ENCODE measurements around the gene SLC6A7. TPM values are rescaled to one million over a fixed set of nuclear protein-coding genes. Genes with fewer than 3 reads are reported as not detected.

Gene SLC6A7
- total RNA-seq, 2 donors from 2014 or later: not detected

GRCh38 chr5:150158170-150158949, 31.5 kb upstream of the SLC6A7 start:
- no peak for TF ChIP-seq CTCF (conservative IDR thresholded peaks at IDR 0.05)
- Mint-ChIP-seq H3K4me3 (no peak overlapping the region), H3K27me3 (ENCODE audit: insufficient read depth) (peaks cover 30% of the 10 kb centered on the region), H3K27ac (no peak overlapping the region), H3K9me3 (no peaks in the 10 kb centered on the region), H3K4me1 (peaks cover 30% of the 10 kb centered on the region), H3K36me3 (ENCODE audit: low read depth) (no peaks in the 10 kb centered on the region)
- Histone ChIP-seq H3K9me3 (ENCODE audit: control insufficient read depth, low read length) (no peaks in the 10 kb centered on the region), H3K36me3 (ENCODE audit: control insufficient read depth, insufficient read depth, low read length) (no peaks in the 10 kb centered on the region), H3K4me1 (ENCODE audit: control insufficient read depth, insufficient read depth, low read length) (peaks cover 5% of the 10 kb centered on the region), H3K9ac (ENCODE audit: extremely low read depth, low read length, poor library complexity, severe bottlenecking) (no peak overlapping the region), H3K4me3 (ENCODE audit: low read length) (no peak overlapping the region), H3K27me3 (ENCODE audit: control insufficient read depth, insufficient read depth, low read length, poor library complexity, severe bottlenecking) (no peaks in the 10 kb centered on the region), H3K27ac (ENCODE audit: low read depth, low read length) (no peak overlapping the region)
- WGBS, 2 experiments (ENCODE audit: insufficient coverage in 1 of 2, insufficient read length in 1 of 2): 89 to 91% methylated on average over 6 to 12 of the region's 12 CpGs
- no peak for DNase-seq

- DNase-seq: no peak
- Mint-ChIP-seq H3K9me3 (no peaks in the 10 kb centered on the region), H3K27me3 (ENCODE audit: insufficient read depth) (peaks cover 34% of the 10 kb centered on the region), H3K4me3 (no peak overlapping the region), H3K27ac (no peak overlapping the region), H3K36me3 (ENCODE audit: low read depth) (no peaks in the 10 kb centered on the region), H3K4me1 (peaks cover 29% of the 10 kb centered on the region)
- H3K27ac ChIP-seq (ENCODE audit: low read depth, low read length): no peak overlapping the region
- 95 to 98% methylated on average over 6 of the region's 6 CpGs for WGBS, 2 experiments (ENCODE audit: insufficient coverage in 1 of 2, insufficient read length in 1 of 2)
- H3K4me3 ChIP-seq (ENCODE audit: low read length): no peak overlapping the region
- no peak overlapping the region for H3K9ac ChIP-seq (ENCODE audit: extremely low read depth, low read length, poor library complexity, severe bottlenecking)
- TF ChIP-seq CTCF (conservative IDR thresholded peaks at IDR 0.05): no peak
- H3K36me3 ChIP-seq (ENCODE audit: control insufficient read depth, insufficient read depth, low read length): no peaks in the 10 kb centered on the region
- peaks cover 3% of the 10 kb centered on the region for H3K4me1 ChIP-seq (ENCODE audit: control insufficient read depth, insufficient read depth, low read length)
- H3K27me3 ChIP-seq (ENCODE audit: control insufficient read depth, insufficient read depth, low read length, poor library complexity, severe bottlenecking): no peaks in the 10 kb centered on the region
- H3K9me3 ChIP-seq (ENCODE audit: control insufficient read depth, low read length): no peaks in the 10 kb centered on the region
Measured at GRCh38 chr5:150159031-150159430, 30.8 kb upstream of the SLC6A7 start.

- no peak for DNase-seq
- no peak overlapping the region for H3K4me3 ChIP-seq (ENCODE audit: low read length)
- no peak overlapping the region for H3K9ac ChIP-seq (ENCODE audit: extremely low read depth, low read length, poor library complexity, severe bottlenecking)
- H3K27ac ChIP-seq (ENCODE audit: low read depth, low read length): no peak overlapping the region
- H3K27me3 ChIP-seq (ENCODE audit: control insufficient read depth, insufficient read depth, low read length, poor library complexity, severe bottlenecking): peaks cover 6% of the 10 kb centered on the region
- H3K4me1 Mint-ChIP-seq: peaks cover 27% of the 10 kb centered on the region
- H3K36me3 Mint-ChIP-seq (ENCODE audit: low read depth): no peaks in the 10 kb centered on the region
- H3K4me3 Mint-ChIP-seq: no peak overlapping the region
- peaks cover 41% of the 10 kb centered on the region for H3K27me3 Mint-ChIP-seq (ENCODE audit: insufficient read depth)
- 77 to 80% methylated on average over 1 to 9 of the region's 9 CpGs for WGBS, 2 experiments (ENCODE audit: insufficient coverage in 1 of 2, insufficient read length in 1 of 2)
- no peaks in the 10 kb centered on the region for H3K36me3 ChIP-seq (ENCODE audit: control insufficient read depth, insufficient read depth, low read length)
- H3K4me1 ChIP-seq (ENCODE audit: control insufficient read depth, insufficient read depth, low read length): peaks cover 3% of the 10 kb centered on the region
- H3K9me3 Mint-ChIP-seq: no peaks in the 10 kb centered on the region
- H3K27ac Mint-ChIP-seq: no peak overlapping the region
- H3K9me3 ChIP-seq (ENCODE audit: control insufficient read depth, low read length): no peaks in the 10 kb centered on the region
- no peak for TF ChIP-seq CTCF (conservative IDR thresholded peaks at IDR 0.05)
Measured at GRCh38 chr5:150159741-150160179, 30.1 kb upstream of the SLC6A7 start.

Measured in endodermal cell (in vitro differentiated cells).